HG02798 (cell line): ENCODE data around the gene VPS50.

Experiments
- ATAC-seq: cut with Tn5 transposase; IDR thresholded peaks from one replicate; pipeline ENCODE4 v1.9.1; 2021; ENCODE audit warnings: mild to moderate bottlenecking; ENCODE audit not compliant: unreplicated experiment, poor library complexity

Gene VPS50

GRCh38 chr7:93238748-93239147 is 6.6 kb downstream of the VPS50 start:
- ATAC-seq = no peak

- no peak for ATAC-seq
Observed at GRCh38 chr7:93239824-93240223, 7.7 kb downstream of the VPS50 start.

- no peak for ATAC-seq
Observed at GRCh38 chr7:93242106-93242505, 9.9 kb downstream of the VPS50 start.

- ATAC-seq = no peak
Observed at GRCh38 chr7:93245525-93246432, 13.6 kb downstream of the VPS50 start.

GRCh38 chr7:93249491-93250148 is 17.5 kb downstream of the VPS50 start:
- no peak for ATAC-seq

GRCh38 chr7:93258661-93259060 is 26.5 kb downstream of the VPS50 start:
- no peak for ATAC-seq

- no peak for ATAC-seq
Observed at GRCh38 chr7:93262535-93262934, 30.4 kb downstream of the VPS50 start.

GRCh38 chr7:93265220-93265619 is 33.1 kb downstream of the VPS50 start:
- no peak for ATAC-seq

- ATAC-seq = no peak
Observed at GRCh38 chr7:93279541-93279940, 47.4 kb downstream of the VPS50 start.

- no peak for ATAC-seq
Observed at GRCh38 chr7:93284908-93285307, 52.7 kb downstream of the VPS50 start.

- ATAC-seq = no peak
Observed at GRCh38 chr7:93293229-93293628, 61.1 kb downstream of the VPS50 start.

- no peak for ATAC-seq
Observed at GRCh38 chr7:93298206-93298605, 66.0 kb downstream of the VPS50 start.

GRCh38 chr7:93298671-93299070 is 66.5 kb downstream of the VPS50 start:
- ATAC-seq = no peak

GRCh38 chr7:93301736-93302135 is 69.6 kb downstream of the VPS50 start:
- no peak for ATAC-seq

- ATAC-seq = no peak
Observed at GRCh38 chr7:93307131-93307660, 75.0 kb downstream of the VPS50 start.

- no peak for ATAC-seq
Observed at GRCh38 chr7:93307943-93308342, 75.8 kb downstream of the VPS50 start.

- ATAC-seq = no peak
Observed at GRCh38 chr7:93310346-93310745, 78.2 kb downstream of the VPS50 start.

GRCh38 chr7:93314449-93314848 is 82.3 kb downstream of the VPS50 start:
- no peak for ATAC-seq

- no peak for ATAC-seq
Observed at GRCh38 chr7:93315896-93316295, 83.7 kb downstream of the VPS50 start.

GRCh38 chr7:93316730-93317129 is 84.6 kb downstream of the VPS50 start:
- no peak for ATAC-seq

GRCh38 chr7:93320887-93321286 is 88.7 kb downstream of the VPS50 start:
- no peak for ATAC-seq
